WTC11 (cell line): ENCODE results near the gene ACTR3C. TPM values are rescaled to one million over a fixed set of nuclear protein-coding genes. Genes with fewer than 3 reads are reported as not detected.

Experiments used
- ATAC-seq: fragments of 200-7000 bp; cut with Tn5 transposase; 2 replicates; pipeline ENCODE4 v1.10.0; 2021; ENCODE audit warnings: mild to moderate bottlenecking, moderate library complexity
- CTCF ChIA-PET: fragments of 300-600 bp; sonication (Branson Sonifier 250); formaldehyde crosslinking; loops from one replicate; lab custom pipeline; 2021; ENCODE audit warnings: antibody characterized with exemption; lab: Charles Lee
- POLR2A ChIA-PET: fragments of 350-600 bp; sonication (Branson Sonifier 250); formaldehyde crosslinking; loops from one replicate; lab custom pipeline; 2021; ENCODE audit warnings: antibody characterized with exemption; lab: Charles Lee
- DNase-seq: peaks from one replicate; pipeline ENCODE4 v3.0.0; 2021; ENCODE audit warnings: low spot score
- H3K27ac Mint-ChIP-seq: 2 replicates; pipeline ENCODE4 v1.8.0; 2021; ENCODE audit warnings: mixed read lengths
- H3K27me3 Mint-ChIP-seq: 2 replicates; pipeline ENCODE4 v1.8.0; 2021; ENCODE audit warnings: low read depth, mild to moderate bottlenecking, moderate library complexity, mixed read lengths
- H3K36me3 Mint-ChIP-seq: 2 replicates; pipeline ENCODE4 v1.8.0; 2021; ENCODE audit warnings: mixed read lengths
- H3K4me1 Mint-ChIP-seq: 2 replicates; pipeline ENCODE4 v1.8.0; 2022; ENCODE audit warnings: mixed read lengths
- H3K4me3 Mint-ChIP-seq: 2 replicates; pipeline ENCODE4 v1.8.0; 2021; ENCODE audit warnings: mild to moderate bottlenecking, moderate library complexity, mixed read lengths
- H3K9me3 Mint-ChIP-seq: 2 replicates; pipeline ENCODE4 v1.8.0; 2021; ENCODE audit warnings: mixed read lengths
- AR ChIP-seq: fragments of 250-450 bp; sonication (Bioruptor Pico); IDR thresholded peaks from 2 replicates; pipeline ENCODE4 v1.9.0; 2021; ENCODE audit warnings: mild to moderate bottlenecking
- CDX4 ChIP-seq: fragments of 250-450 bp; sonication (Bioruptor Pico); IDR thresholded peaks from 2 replicates; pipeline ENCODE4 v1.9.0; 2021; ENCODE audit warnings: moderate library complexity, mild to moderate bottlenecking, inconsistent platforms, borderline replicate concordance
- CREB1 ChIP-seq: sonication (generic); formaldehyde crosslinking; IDR thresholded peaks from 2 replicates; pipeline ENCODE4 v1.8.0; 2023; ENCODE audit warnings: mild to moderate bottlenecking, missing genetic modification reagents
- CTCF ChIP-seq: fragments of 200-600 bp; IDR thresholded peaks from 2 replicates; pipeline ENCODE4 v1.8.0; 2022; ENCODE audit warnings: antibody characterized with exemption
- ETV6 ChIP-seq: sonication (generic); formaldehyde crosslinking; IDR thresholded peaks from 2 replicates; pipeline ENCODE4 v1.8.1; 2022; ENCODE audit warnings: mild to moderate bottlenecking, missing genetic modification reagents
- FOXK1 ChIP-seq: sonication (generic); formaldehyde crosslinking; IDR thresholded peaks from 2 replicates; pipeline ENCODE4 v1.8.0; 2022; ENCODE audit warnings: mild to moderate bottlenecking, moderate library complexity, missing genetic modification reagents
- GABPB1 ChIP-seq: sonication (generic); formaldehyde crosslinking; IDR thresholded peaks from 2 replicates; pipeline ENCODE4 v1.8.1; 2023; ENCODE audit warnings: mild to moderate bottlenecking, missing genetic modification reagents
- GTF2I ChIP-seq: fragments of 250-450 bp; sonication (Bioruptor Pico); conservative IDR thresholded peaks from 2 replicates; pipeline ENCODE4 v1.4.0; 2021; ENCODE audit warnings: mild to moderate bottlenecking
- HMGXB4 ChIP-seq: sonication (generic); formaldehyde crosslinking; IDR thresholded peaks from 2 replicates; pipeline ENCODE4 v1.8.1; 2023; ENCODE audit warnings: mild to moderate bottlenecking, moderate library complexity, missing genetic modification reagents
- KAT7 ChIP-seq: sonication (generic); formaldehyde crosslinking; IDR thresholded peaks from 2 replicates; pipeline ENCODE4 v1.8.1; 2023; ENCODE audit warnings: missing genetic modification reagents, mild to moderate bottlenecking, borderline replicate concordance
- MAX ChIP-seq: sonication (generic); formaldehyde crosslinking; IDR thresholded peaks from 2 replicates; pipeline ENCODE4 v1.8.0; 2022; ENCODE audit warnings: mild to moderate bottlenecking, missing genetic modification reagents
- MXD4 ChIP-seq: fragments of 250-450 bp; sonication (Bioruptor Pico); IDR thresholded peaks from 2 replicates; pipeline ENCODE4 v1.8.0; 2021; ENCODE audit warnings: mild to moderate bottlenecking, moderate library complexity, borderline replicate concordance
- NFE2L1 ChIP-seq: sonication (generic); formaldehyde crosslinking; IDR thresholded peaks from 2 replicates; pipeline ENCODE4 v1.8.1; 2023; ENCODE audit warnings: missing genetic modification reagents
- PRRX2 ChIP-seq: fragments of 250-450 bp; sonication (Bioruptor Pico); IDR thresholded peaks from 2 replicates; pipeline ENCODE4 v1.8.0; 2021; ENCODE audit warnings: mild to moderate bottlenecking
- RELA ChIP-seq: sonication (generic); formaldehyde crosslinking; IDR thresholded peaks from 2 replicates; pipeline ENCODE4 v1.8.1; 2022; ENCODE audit warnings: missing genetic modification reagents, mild to moderate bottlenecking, borderline replicate concordance
- SP1 ChIP-seq: sonication (generic); formaldehyde crosslinking; conservative IDR thresholded peaks from 2 replicates; pipeline ENCODE4 v1.8.1; 2022; ENCODE audit warnings: missing genetic modification reagents
- TEAD4 ChIP-seq: sonication (generic); formaldehyde crosslinking; IDR thresholded peaks from 2 replicates; pipeline ENCODE4 v1.8.0; 2022; ENCODE audit warnings: mild to moderate bottlenecking, missing genetic modification reagents
- ZBTB43 ChIP-seq: sonication (generic); formaldehyde crosslinking; IDR thresholded peaks from 2 replicates; pipeline ENCODE4 v1.8.1; 2023; ENCODE audit warnings: mild to moderate bottlenecking, missing genetic modification reagents
- ZMAT4 ChIP-seq: fragments of 250-450 bp; sonication (Bioruptor Pico); IDR thresholded peaks from 2 replicates; pipeline ENCODE4 v1.9.0; 2021; ENCODE audit warnings: mild to moderate bottlenecking
- ZNF121 ChIP-seq: sonication (generic); formaldehyde crosslinking; IDR thresholded peaks from 2 replicates; pipeline ENCODE4 v1.8.0; 2023; ENCODE audit warnings: missing genetic modification reagents
- ZNF281 ChIP-seq: sonication (generic); formaldehyde crosslinking; IDR thresholded peaks from 2 replicates; pipeline ENCODE4 v1.8.0; 2023; ENCODE audit warnings: mild to moderate bottlenecking, missing genetic modification reagents
- ZNF423 ChIP-seq: fragments of 250-450 bp; sonication (Bioruptor Pico); IDR thresholded peaks from 2 replicates; pipeline ENCODE4 v2.1.2; 2022; ENCODE audit warnings: mild to moderate bottlenecking, moderate library complexity
- ZNF671 ChIP-seq: fragments of 250-450 bp; sonication (Bioruptor Pico); IDR thresholded peaks from 2 replicates; pipeline ENCODE4 v1.8.0; 2021; ENCODE audit warnings: mild to moderate bottlenecking
- total RNA-seq: library from RNA; stranded (reverse); gene quantifications from 3 replicates; pipeline ENCODE4 v1.2.3, GENCODE V29; 2021

The ACTR3C gene
- total RNA-seq, 1 experiment from 2014 or later, result 1.4 TPM

- Mint-ChIP-seq H3K27ac (peak overlapping the region; percentile 96), H3K4me3 (peak overlapping the region; percentile 91), H3K36me3 (peaks cover 27% of the 10 kb centered on the region), H3K4me1 (peaks cover 57% of the 10 kb centered on the region), H3K9me3 (no peaks in the 10 kb centered on the region), H3K27me3 (peaks cover 18% of the 10 kb centered on the region)
- no peak for TF ChIP-seq RELA (CRISPR knock-in tag)
- TF ChIP-seq CREB1 (CRISPR knock-in tag), result no peak
- TF ChIP-seq ZNF671, result no peak
- TF ChIP-seq CTCF, result no peak
- no peak for TF ChIP-seq HMGXB4 (CRISPR knock-in tag)
- no peak for TF ChIP-seq KAT7 (CRISPR knock-in tag)
- no peak for TF ChIP-seq TEAD4 (CRISPR knock-in tag)
- TF ChIP-seq SP1 (CRISPR knock-in tag), result no peak
- TF ChIP-seq ZNF423, result peak; percentile 64
- TF ChIP-seq ETV6 (CRISPR knock-in tag), result 0 out of 2 replicates have a peak, but pooled peaks have one; percentile 15
- no peak for TF ChIP-seq NFE2L1 (CRISPR knock-in tag)
- TF ChIP-seq ZMAT4 (CRISPR knock-in tag), result no peak
- no peak for TF ChIP-seq MXD4 (CRISPR knock-in tag)
- TF ChIP-seq ZNF121 (CRISPR knock-in tag), result no peak
- TF ChIP-seq CDX4, result no peak
- peak; percentile 11 for ATAC-seq
- no peak for DNase-seq
- ChIA-PET CTCF (interaction anchor here (1.0 kb wide), 1 partner anchor 368 kb away, joined by 3 read pairs; no protein-coding TSS in a partner anchor), POLR2A (interaction anchor here (0.9 to 1.2 kb wide), 3 partner anchors 12 to 46 kb away, joined by 3 to 4 read pairs (median 4); partner anchors contain the start of gene REPIN1)
These were observed 482 bp upstream of the ACTR3C start for GRCh38 chr7:150323682-150324372.

GRCh38 chr7:150322114-150322832, 1.1 kb downstream of the ACTR3C start:
- ChIA-PET POLR2A (no interaction called here), CTCF (no interaction called here)
- no peak for DNase-seq
- Mint-ChIP-seq H3K36me3 (peaks cover 17% of the 10 kb centered on the region), H3K9me3 (no peaks in the 10 kb centered on the region), H3K4me1 (peaks cover 58% of the 10 kb centered on the region), H3K4me3 (peak overlapping the region; percentile 61), H3K27ac (peak overlapping the region; percentile 55; the same call in 1 of the 2 replicates), H3K27me3 (peaks cover 18% of the 10 kb centered on the region)
- ATAC-seq, result no peak
- TF ChIP-seq MAX (CRISPR knock-in tag) (no peak), ZNF281 (CRISPR knock-in tag) (no peak), PRRX2 (CRISPR knock-in tag) (no peak), GTF2I (no peak), GABPB1 (CRISPR knock-in tag) (no peak), AR (no peak), FOXK1 (CRISPR knock-in tag) (no peak), NFE2L1 (CRISPR knock-in tag) (no peak), TEAD4 (CRISPR knock-in tag) (no peak), ZBTB43 (CRISPR knock-in tag) (no peak)
